Left lung (tissue), 10 donors: ENCODE results near the gene DMGDH. TPM values are rescaled to one million over a fixed set of nuclear protein-coding genes. Genes with fewer than 3 reads are reported as not detected.
A peak's percentile ranks its signal among the peaks of the same experiment; 100 is the strongest.

Experiments used
- ATAC-seq: fragments of 200-7000 bp; cut with Tn5 transposase; one replicate; pipeline ENCODE4 v1.9.1; 2020; ENCODE audit warnings: moderate library complexity
- DNase-seq, 4 donors: peaks; one replicate each; pipeline ENCODE4 v3.0.0-alpha.2; 2013 to 2020
- H3K27ac ChIP-seq, 2 donors: fragments of 200-600 bp; sonication (generic) in 1 of 2; one replicate each; pipeline versions ENCODE4 v1.5.0 to v1.8.0; 2020 to 2021
- H3K27me3 ChIP-seq, 2 donors: fragments of 200-600 bp; sonication (generic) in 1 of 2; one replicate each; pipeline versions ENCODE4 v1.5.0 to v1.8.0; 2020 to 2021
- H3K36me3 ChIP-seq, 2 donors: fragments of 200-600 bp; sonication (generic) in 1 of 2; one replicate each; pipeline versions ENCODE4 v1.5.0 to v1.8.0; 2020 to 2021
- H3K4me1 ChIP-seq, 2 donors: fragments of 200-600 bp; one replicate each; pipeline ENCODE4 v1.8.0; 2021
- H3K4me3 ChIP-seq, 2 donors: fragments of 200-600 bp; sonication (generic) in 1 of 2; one replicate each; pipeline versions ENCODE4 v1.5.0 to v1.8.0; 2020 to 2021; ENCODE audit warnings: mild to moderate bottlenecking in 1 of 2
- H3K9me3 ChIP-seq, 2 donors: fragments of 200-600 bp; sonication (generic) in 1 of 2; one replicate each; pipeline versions ENCODE4 v1.5.0 to v1.8.0; 2020 to 2021
- intact Hi-C, 2 donors: fragments of 100-400 bp; cut with DNase I; formaldehyde crosslinking; loops; one replicate each; pipeline versions ENCODE4 v1.11.2 to v1.14.2; 2022
- polyA plus RNA-seq, 6 donors: library from polyadenylated mRNA; unstranded; fragments of 120-200 nt; gene quantifications; one replicate each; pipeline ENCODE4 v1.2.1, GENCODE V29; 2013; ENCODE audit not compliant: insufficient read length in 6 of 6
- total RNA-seq, 2 donors: library from RNA; stranded (reverse); fragmentation: NEBNext Ultra II Directional; extraction: Animal tissue kit (Norgen Biotek cat#: 25700); gene quantifications; one replicate each; pipeline ENCODE4 v1.2.1, GENCODE V29; 2021
- TF ChIP-seq, protein P1 (sequence below), 2 donors: fragments of 200-600 bp; sonication (generic) in 1 of 2; IDR thresholded peaks; one replicate each; pipeline versions ENCODE4 v1.5.0 to v1.8.0; 2021; ENCODE audit warnings: antibody characterized with exemption in 2 of 2
- donor health status: DM: no; HTN: yes; CAD: no.
- donor health status: DM: no; HTN: no; CAD: no.

Gene DMGDH
- total and polyA plus RNA-seq, 8 donors, result 0.90 to 3.1 (median 1.5) TPM

DNA sequence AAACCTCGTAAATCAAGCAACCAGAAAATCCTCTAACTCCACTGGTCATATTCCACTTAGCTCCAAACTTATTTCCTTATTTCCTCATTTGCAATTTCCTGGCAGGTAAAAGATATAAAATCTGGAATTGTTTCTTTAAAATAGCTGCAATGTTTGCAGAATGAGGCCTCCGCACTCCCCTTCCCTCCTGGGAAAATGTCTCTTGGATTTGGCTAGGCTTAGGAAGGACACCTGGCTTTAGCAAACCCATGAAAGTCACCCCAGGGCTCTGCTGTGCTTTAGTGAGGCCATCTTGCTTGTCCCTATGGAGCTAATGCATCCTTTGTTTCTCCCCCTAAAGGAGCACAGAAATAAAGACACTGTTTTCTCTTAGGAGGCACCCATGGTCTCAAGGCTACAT is 94.9 kb downstream of the DMGDH start:
- Histone ChIP-seq H3K9me3 (no peaks in the 10 kb centered on the region), H3K27ac (no peak overlapping the region), H3K36me3 (no peaks in the 10 kb centered on the region), H3K4me3 (no peak overlapping the region), H3K4me1 (peaks cover 7 to 13% of the 10 kb centered on the region in 2 donors), H3K27me3 (no peaks in the 10 kb centered on the region)
- TF ChIP-seq, protein P1, sequence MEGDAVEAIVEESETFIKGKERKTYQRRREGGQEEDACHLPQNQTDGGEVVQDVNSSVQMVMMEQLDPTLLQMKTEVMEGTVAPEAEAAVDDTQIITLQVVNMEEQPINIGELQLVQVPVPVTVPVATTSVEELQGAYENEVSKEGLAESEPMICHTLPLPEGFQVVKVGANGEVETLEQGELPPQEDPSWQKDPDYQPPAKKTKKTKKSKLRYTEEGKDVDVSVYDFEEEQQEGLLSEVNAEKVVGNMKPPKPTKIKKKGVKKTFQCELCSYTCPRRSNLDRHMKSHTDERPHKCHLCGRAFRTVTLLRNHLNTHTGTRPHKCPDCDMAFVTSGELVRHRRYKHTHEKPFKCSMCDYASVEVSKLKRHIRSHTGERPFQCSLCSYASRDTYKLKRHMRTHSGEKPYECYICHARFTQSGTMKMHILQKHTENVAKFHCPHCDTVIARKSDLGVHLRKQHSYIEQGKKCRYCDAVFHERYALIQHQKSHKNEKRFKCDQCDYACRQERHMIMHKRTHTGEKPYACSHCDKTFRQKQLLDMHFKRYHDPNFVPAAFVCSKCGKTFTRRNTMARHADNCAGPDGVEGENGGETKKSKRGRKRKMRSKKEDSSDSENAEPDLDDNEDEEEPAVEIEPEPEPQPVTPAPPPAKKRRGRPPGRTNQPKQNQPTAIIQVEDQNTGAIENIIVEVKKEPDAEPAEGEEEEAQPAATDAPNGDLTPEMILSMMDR (IDR thresholded peaks at IDR 0.05), result no peak
- intact Hi-C loops, result no loop called here
- no peak for ATAC-seq
- DNase-seq, result no peak

DNA sequence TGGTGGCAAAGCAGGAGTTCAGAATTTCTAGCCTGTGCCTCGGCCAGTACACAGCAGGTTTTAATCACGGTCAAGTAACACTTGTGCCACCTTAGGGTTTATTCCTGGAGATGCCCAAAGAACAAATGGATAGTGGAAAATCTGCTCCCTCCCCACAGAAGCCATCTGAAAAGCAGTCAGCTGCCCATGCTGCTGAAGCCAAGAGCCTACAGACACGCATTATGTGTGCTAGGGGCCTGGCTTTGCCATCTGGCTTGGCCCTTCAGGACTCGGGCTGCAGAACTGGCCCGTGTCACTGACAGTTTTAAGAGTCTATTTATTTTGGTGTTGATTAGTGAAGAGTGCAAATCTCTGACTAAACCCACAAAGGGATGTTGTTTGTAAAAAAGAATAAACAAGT is 95.5 kb downstream of the DMGDH start:
- no peak overlapping the region for H3K27ac ChIP-seq
- H3K36me3 ChIP-seq, result no peaks in the 10 kb centered on the region
- H3K27me3 ChIP-seq, result no peaks in the 10 kb centered on the region
- peaks cover 7 to 13% of the 10 kb centered on the region in 2 donors for H3K4me1 ChIP-seq
- H3K4me3 ChIP-seq, result no peak overlapping the region
- intact Hi-C loops, result no loop called here
- DNase-seq (no peak), ATAC-seq (no peak)
- TF ChIP-seq, protein P1 (IDR thresholded peaks at IDR 0.05), result no peak
- H3K9me3 ChIP-seq, result no peaks in the 10 kb centered on the region

DNA sequence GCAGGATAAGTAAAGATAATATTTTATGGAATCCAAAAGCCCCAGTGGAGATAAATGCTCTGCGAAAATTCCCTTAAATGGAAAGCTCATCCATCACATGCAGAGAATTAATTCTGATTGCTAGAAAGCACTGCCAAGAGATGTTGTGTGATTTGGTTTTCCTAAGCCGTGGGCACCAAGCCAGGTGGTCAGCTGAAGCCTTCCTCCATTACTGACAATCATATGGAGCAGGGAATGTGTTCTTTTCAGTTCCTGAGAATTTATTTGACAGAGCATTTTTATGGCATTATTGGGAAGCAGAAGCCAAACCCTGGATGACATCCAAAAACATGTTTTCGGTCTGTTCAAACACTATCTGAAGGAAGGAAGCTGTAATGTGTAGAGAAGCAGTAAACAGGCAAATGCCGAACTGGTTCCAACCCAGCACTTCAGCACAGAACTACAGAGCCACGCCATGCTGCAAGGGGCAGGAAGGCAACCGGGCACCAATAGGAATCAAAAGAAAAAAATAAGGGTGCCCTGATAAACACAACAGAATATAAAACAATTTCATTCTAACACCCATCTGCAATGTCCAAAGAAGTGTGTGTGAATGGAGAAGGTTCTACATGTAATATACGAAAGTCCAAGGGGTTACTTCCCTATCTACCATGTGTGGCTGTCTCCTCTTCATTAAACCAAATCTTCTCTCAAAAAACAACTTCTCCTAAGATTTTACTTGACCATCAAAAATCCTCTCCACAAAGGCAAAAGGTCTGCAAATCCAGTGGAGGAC is 96.6 kb downstream of the DMGDH start:
- DNase-seq (peak in 2 of 4 donors; percentile 66 to 76), ATAC-seq (peak; percentile 55)
- no peak overlapping the region for H3K4me3 ChIP-seq
- TF ChIP-seq, protein P1 (IDR thresholded peaks at IDR 0.05), result no peak
- no peaks in the 10 kb centered on the region for H3K27me3 ChIP-seq
- no peaks in the 10 kb centered on the region for H3K9me3 ChIP-seq
- intact Hi-C loops, result no loop called here
- H3K36me3 ChIP-seq, result no peaks in the 10 kb centered on the region
- peaks cover 7 to 13% of the 10 kb centered on the region in 2 donors for H3K4me1 ChIP-seq
- H3K27ac ChIP-seq, result no peak overlapping the region

DNA sequence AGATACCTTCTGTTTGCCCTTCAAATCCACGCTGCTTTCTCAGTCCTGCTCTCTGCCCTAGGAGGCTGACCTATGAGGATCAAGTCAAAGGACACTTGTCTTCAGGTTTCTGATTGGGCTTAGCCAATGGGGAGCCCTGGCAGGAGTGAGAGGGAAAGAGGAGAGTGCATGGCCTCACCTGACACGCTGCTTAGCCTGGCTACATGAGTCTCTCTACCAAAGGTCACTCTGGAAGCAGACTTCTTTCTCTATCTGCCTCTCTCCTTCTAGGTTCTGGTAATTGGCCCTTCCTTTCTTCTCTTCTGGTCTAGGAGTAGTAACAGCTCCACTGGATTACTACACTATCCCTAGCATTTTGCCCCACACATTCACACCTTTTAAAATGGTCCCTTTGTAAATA is 97.5 kb downstream of the DMGDH start:
- no peaks in the 10 kb centered on the region for H3K36me3 ChIP-seq
- ATAC-seq, result no peak
- DNase-seq, result no peak
- no peaks in the 10 kb centered on the region for H3K9me3 ChIP-seq
- TF ChIP-seq, protein P1 (IDR thresholded peaks at IDR 0.05), result no peak
- no peak overlapping the region for H3K27ac ChIP-seq
- peaks cover 7 to 13% of the 10 kb centered on the region in 2 donors for H3K4me1 ChIP-seq
- no peak overlapping the region for H3K4me3 ChIP-seq
- no peaks in the 10 kb centered on the region for H3K27me3 ChIP-seq
- intact Hi-C loops, result no loop called here

DNA sequence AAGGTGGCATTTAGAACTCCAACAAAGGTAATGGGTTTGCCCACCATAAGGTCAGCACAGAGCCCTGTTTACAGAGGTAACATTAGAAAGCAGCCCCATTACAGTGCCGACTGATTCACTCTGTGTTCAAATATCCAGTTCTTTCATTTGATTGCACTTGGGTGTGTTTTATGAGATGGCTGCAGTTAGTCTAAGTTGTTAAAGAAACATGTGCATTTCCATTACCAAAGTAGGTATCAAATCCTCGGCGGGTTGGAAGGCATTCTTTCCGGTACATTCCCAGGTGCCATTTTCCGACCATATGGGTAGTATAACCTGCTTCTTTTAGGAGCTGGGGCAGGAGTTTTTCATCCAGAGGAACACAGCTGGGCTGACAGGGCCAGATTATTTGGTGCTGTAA is 100.7 kb downstream of the DMGDH start:
- H3K27me3 ChIP-seq, result no peaks in the 10 kb centered on the region
- H3K36me3 ChIP-seq, result peaks cover 0 to 6% of the 10 kb centered on the region in 2 donors
- no peaks in the 10 kb centered on the region for H3K9me3 ChIP-seq
- intact Hi-C loops, result loop anchor here in 1 of 2 donors (10.0 kb wide), 3 partner anchors 434 to 644 kb away; no protein-coding TSS in a partner anchor
- ATAC-seq (no peak), DNase-seq (no peak)
- H3K4me3 ChIP-seq, result no peak overlapping the region
- H3K27ac ChIP-seq, result no peak overlapping the region
- H3K4me1 ChIP-seq, result peaks cover 4 to 8% of the 10 kb centered on the region in 2 donors
- TF ChIP-seq, protein P1 (IDR thresholded peaks at IDR 0.05), result no peak
